ENCODE results near the gene STAMBPL1. TPM values are rescaled to one million over a fixed set of nuclear protein-coding genes. Genes with fewer than 3 reads are reported as not detected.

STAMBPL1 gene
- total RNA-seq, 1 experiment from 2014 or later: 25.2 TPM

- in situ Hi-C loops (cut with HindIII; ENCODE audit: low pct_unique_long_range_greater_than_20kb, low sequenced_read_pairs): no loop called here
- ChIA-PET POLR2A (no interaction called here), CTCF (no interaction called here)
Measured at GRCh38 chr10:88838766-88839350, 41.2 kb upstream of the STAMBPL1 start.

GRCh38 chr10:88840104-88840503, 39.9 kb upstream of the STAMBPL1 start:
- intact Hi-C loops (cut with micrococcal nuclease; ENCODE audit: unreplicated experiment): no loop called here
- Histone ChIP-seq H3K9me3 (ENCODE audit: control insufficient read depth, insufficient read depth, low read depth, low read length) (no peaks in the 10 kb centered on the region), H3K27me3 (ENCODE audit: control insufficient read depth, insufficient read depth, low read length) (no peaks in the 10 kb centered on the region; the same call in 1 of the 2 replicates), H3K4me1 (ENCODE audit: control insufficient read depth, insufficient read depth, low read length) (peaks cover 3% of the 10 kb centered on the region; the same call in 1 of the 2 replicates), H3K36me3 (ENCODE audit: control insufficient read depth, insufficient read depth, low read length) (no peaks in the 10 kb centered on the region), H3K4me3 (ENCODE audit: low read depth in 2 of 2, low read length in 2 of 2) (no peak overlapping the region), H3K27ac (ENCODE audit: low read length) (no peak overlapping the region)
- ATAC-seq (no peak), DNase-seq (ENCODE audit: low read depth, low spot score) (no peak)
- TF ChIP-seq TCF7L2 (IDR thresholded peaks at IDR 0.05; ENCODE audit: low read depth, low read length) (no peak), REST (IDR thresholded peaks at IDR 0.05; ENCODE audit: insufficient read depth in 1 of 2, low read depth in 2 of 2, low read length in 1 of 2) (no peak), CTCF (IDR thresholded peaks at IDR 0.05) (no peak), SIN3A (IDR thresholded peaks at IDR 0.05; ENCODE audit: borderline replicate concordance, insufficient read depth, low read depth, low read length) (no peak), POLR2AphosphoS5 (IDR thresholded peaks at IDR 0.05; ENCODE audit: low read depth, low read length) (no peak)
- in situ Hi-C loops (cut with HindIII; ENCODE audit: low pct_unique_long_range_greater_than_20kb, low sequenced_read_pairs): no loop called here
- ChIA-PET CTCF (interaction anchor here (0.6 kb wide), 2 partner anchors 92 to 141 kb away, joined by 4 to 6 read pairs; no protein-coding TSS in a partner anchor), POLR2A (no interaction called here)
- BruUV-seq (replicated peaks): no TSS peak

More at GRCh38 chr10:88838766-88839350, 41.2 kb upstream of the STAMBPL1 start:
- ATAC-seq (no peak), DNase-seq (ENCODE audit: low read depth, low spot score) (no peak)
- Histone ChIP-seq H3K4me1 (ENCODE audit: control insufficient read depth, insufficient read depth, low read length) (peaks cover 3% of the 10 kb centered on the region; the same call in 1 of the 2 replicates), H3K4me3 (ENCODE audit: low read depth in 2 of 2, low read length in 2 of 2) (no peak overlapping the region), H3K9me3 (ENCODE audit: control insufficient read depth, insufficient read depth, low read depth, low read length) (no peaks in the 10 kb centered on the region), H3K36me3 (ENCODE audit: control insufficient read depth, insufficient read depth, low read length) (no peaks in the 10 kb centered on the region), H3K27me3 (ENCODE audit: control insufficient read depth, insufficient read depth, low read length) (no peaks in the 10 kb centered on the region), H3K27ac (ENCODE audit: low read length) (no peak overlapping the region)
- intact Hi-C loops (cut with micrococcal nuclease; ENCODE audit: unreplicated experiment): loop anchor here (5.0 to 10.0 kb wide), 2 partner anchors 148 to 376 kb away; no protein-coding TSS in a partner anchor
- BruUV-seq (replicated peaks): no TSS peak
- TF ChIP-seq TCF7L2 (IDR thresholded peaks at IDR 0.05; ENCODE audit: low read depth, low read length) (no peak), CTCF (IDR thresholded peaks at IDR 0.05) (no peak), SIN3A (IDR thresholded peaks at IDR 0.05; ENCODE audit: borderline replicate concordance, insufficient read depth, low read depth, low read length) (no peak), POLR2AphosphoS5 (IDR thresholded peaks at IDR 0.05; ENCODE audit: low read depth, low read length) (no peak), REST (IDR thresholded peaks at IDR 0.05; ENCODE audit: insufficient read depth in 1 of 2, low read depth in 2 of 2, low read length in 1 of 2) (no peak)
